K562 (cell line): ENCODE results near the gene SCAMP3. TPM values are rescaled to one million over a fixed set of nuclear protein-coding genes. Genes with fewer than 3 reads are reported as not detected.

Experiments used
- ARID2 ChIP-seq: fragments of 450-650 bp; IDR thresholded peaks from 2 replicates; pipeline ENCODE4 v1.6.1; 2017; ENCODE audit warnings: antibody characterized with exemption, mild to moderate bottlenecking
- CBX8 ChIP-seq: fragments of 200-600 bp; sonication (generic); IDR thresholded peaks from 2 replicates; pipeline ENCODE4 v1.6.1; 2012; ENCODE audit warnings: borderline replicate concordance, mixed run types, low read depth, mild to moderate bottlenecking, moderate library complexity, mixed read lengths, low read length, control low read depth, inconsistent platforms; ENCODE audit not compliant: poor library complexity, severe bottlenecking; ENCODE audit errors: extremely low read depth
- DIDO1 ChIP-seq: fragments of 450-650 bp; IDR thresholded peaks from 2 replicates; pipeline ENCODE4 v1.6.1; 2016; ENCODE audit warnings: low read depth, missing biosample characterization, missing genetic modification characterization
- EGR1 ChIP-seq: fragments of 450-650 bp; conservative IDR thresholded peaks from 2 replicates; pipeline ENCODE4 v1.6.1; 2017; ENCODE audit warnings: mild to moderate bottlenecking
- HOMEZ ChIP-seq: fragments of 250-450 bp; sonication (Bioruptor Pico); IDR thresholded peaks from 2 replicates; pipeline ENCODE4 v1.4.0; 2020; ENCODE audit warnings: mild to moderate bottlenecking, moderate library complexity
- MYC ChIP-seq, 2 experiments: fragments of 250-450 bp in 1 of 2; sonication (Bioruptor Pico) in 1 of 2; IDR thresholded peaks; 2 replicates each; pipeline versions ENCODE4 v1.5.1 to v1.6.1; 2012 to 2021; ENCODE audit warnings: low read depth in 2 of 2, borderline replicate concordance in 1 of 2, improper control_type of control experiment in 1 of 2, low read length in 1 of 2, mild to moderate bottlenecking in 1 of 2, moderate library complexity in 1 of 2
- NR1H2 ChIP-seq: sonication (generic); formaldehyde crosslinking; IDR thresholded peaks from 2 replicates; pipeline ENCODE4 v1.4.0; 2020; ENCODE audit warnings: mild to moderate bottlenecking, missing genetic modification reagents
- WHSC1 ChIP-seq: IDR thresholded peaks from one replicate; pipeline ENCODE4 v1.6.1; 2012; ENCODE audit warnings: low read length, control low read depth, inconsistent platforms
- ZNF507 ChIP-seq: conservative IDR thresholded peaks from 2 replicates; pipeline ENCODE4 v1.6.1; 2017; ENCODE audit warnings: missing genetic modification characterization, missing compliant biosample characterization
- polyA plus RNA-seq, 8 experiments: library from polyadenylated mRNA; depleted of rRNA in 4 of 8; stranded (reverse) in 5 of 8; unstranded in 3 of 8; fragments of >200 nt; fragmentation: Nextera tagmentation in 2 of 8; fragmentation: Illumina TruSeq in 1 of 8; extraction: Ambion mirVana in 2 of 8; extraction: Trizol in 1 of 8; gene quantifications; 2 replicates each; pipeline versions ENCODE4 v1.2.1 to v1.2.3, GENCODE V29; 2011 to 2014; ENCODE audit warnings: inconsistent platforms in 1 of 8, missing spikeins in 1 of 8
- total RNA-seq, 7 experiments: library from RNA; depleted of rRNA in 6 of 7; stranded (reverse); fragments of >200 nt in 6 of 7; fragmentation: Illumina TruSeq in 2 of 7; extraction: Trizol in 2 of 7; gene quantifications; 2 replicates each; pipeline versions ENCODE4 v1.2.1 to v1.2.3, GENCODE V29; 2011 to 2021; ENCODE audit warnings: low replicate concordance in 1 of 7
- TF ChIP-seq, protein P1 (sequence below), 2 experiments: fragments of 450-650 bp; IDR thresholded peaks; 2 replicates each; pipeline ENCODE4 v1.6.1; 2016; ENCODE audit warnings: mild to moderate bottlenecking in 2 of 2, borderline replicate concordance in 1 of 2, low read depth in 1 of 2, moderate library complexity in 1 of 2

Gene SCAMP3
- total and polyA plus RNA-seq, 9 of the 15 experiments (the other 6 are each of a cell fraction or from before 2014, with no cell fraction given) = 14.2 to 131 (median 86.1) TPM

DNA sequence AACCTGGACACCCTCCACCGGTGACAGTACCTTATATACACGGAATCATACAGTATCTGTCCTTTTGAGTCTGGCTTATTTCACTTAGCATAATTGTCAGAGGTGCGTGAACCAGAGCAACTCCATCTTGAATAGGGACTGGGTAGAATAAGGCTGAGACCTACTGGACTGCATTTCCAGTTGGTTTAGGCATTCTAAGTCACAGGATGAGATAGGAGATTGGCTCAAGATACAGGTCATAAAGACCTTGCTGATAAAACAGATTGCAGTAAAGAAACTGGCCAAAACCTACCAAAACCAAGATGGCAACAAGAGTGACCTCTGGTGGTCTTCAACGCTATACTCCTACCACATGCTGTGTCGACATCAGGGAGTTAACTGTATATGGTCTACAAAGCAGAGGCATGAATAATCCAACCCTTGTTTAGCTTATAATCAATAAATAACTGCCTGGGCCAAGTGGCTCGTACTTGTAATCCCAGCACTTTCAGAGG, 45.1 kb upstream of the SCAMP3 start (continued):
- TF ChIP-seq ZNF507 (tag) = peak; percentile 60
- peak; percentile 96 for TF ChIP-seq HOMEZ (CRISPR knock-in tag)
- TF ChIP-seq MYC (IDR thresholded peaks at IDR 0.05; ENCODE audit: low read depth, low read length) = no peak
- peak; percentile 93; the same call in 1 of the 2 replicates for TF ChIP-seq MYC (CRISPR knock-in tag; IDR thresholded peaks at IDR 0.05; ENCODE audit: borderline replicate concordance, low read depth)
- TF ChIP-seq CBX8 = no peak
- no peak for TF ChIP-seq WHSC1
- no peak for TF ChIP-seq ARID2
- TF ChIP-seq EGR1 = no peak
- TF ChIP-seq, protein P1, sequence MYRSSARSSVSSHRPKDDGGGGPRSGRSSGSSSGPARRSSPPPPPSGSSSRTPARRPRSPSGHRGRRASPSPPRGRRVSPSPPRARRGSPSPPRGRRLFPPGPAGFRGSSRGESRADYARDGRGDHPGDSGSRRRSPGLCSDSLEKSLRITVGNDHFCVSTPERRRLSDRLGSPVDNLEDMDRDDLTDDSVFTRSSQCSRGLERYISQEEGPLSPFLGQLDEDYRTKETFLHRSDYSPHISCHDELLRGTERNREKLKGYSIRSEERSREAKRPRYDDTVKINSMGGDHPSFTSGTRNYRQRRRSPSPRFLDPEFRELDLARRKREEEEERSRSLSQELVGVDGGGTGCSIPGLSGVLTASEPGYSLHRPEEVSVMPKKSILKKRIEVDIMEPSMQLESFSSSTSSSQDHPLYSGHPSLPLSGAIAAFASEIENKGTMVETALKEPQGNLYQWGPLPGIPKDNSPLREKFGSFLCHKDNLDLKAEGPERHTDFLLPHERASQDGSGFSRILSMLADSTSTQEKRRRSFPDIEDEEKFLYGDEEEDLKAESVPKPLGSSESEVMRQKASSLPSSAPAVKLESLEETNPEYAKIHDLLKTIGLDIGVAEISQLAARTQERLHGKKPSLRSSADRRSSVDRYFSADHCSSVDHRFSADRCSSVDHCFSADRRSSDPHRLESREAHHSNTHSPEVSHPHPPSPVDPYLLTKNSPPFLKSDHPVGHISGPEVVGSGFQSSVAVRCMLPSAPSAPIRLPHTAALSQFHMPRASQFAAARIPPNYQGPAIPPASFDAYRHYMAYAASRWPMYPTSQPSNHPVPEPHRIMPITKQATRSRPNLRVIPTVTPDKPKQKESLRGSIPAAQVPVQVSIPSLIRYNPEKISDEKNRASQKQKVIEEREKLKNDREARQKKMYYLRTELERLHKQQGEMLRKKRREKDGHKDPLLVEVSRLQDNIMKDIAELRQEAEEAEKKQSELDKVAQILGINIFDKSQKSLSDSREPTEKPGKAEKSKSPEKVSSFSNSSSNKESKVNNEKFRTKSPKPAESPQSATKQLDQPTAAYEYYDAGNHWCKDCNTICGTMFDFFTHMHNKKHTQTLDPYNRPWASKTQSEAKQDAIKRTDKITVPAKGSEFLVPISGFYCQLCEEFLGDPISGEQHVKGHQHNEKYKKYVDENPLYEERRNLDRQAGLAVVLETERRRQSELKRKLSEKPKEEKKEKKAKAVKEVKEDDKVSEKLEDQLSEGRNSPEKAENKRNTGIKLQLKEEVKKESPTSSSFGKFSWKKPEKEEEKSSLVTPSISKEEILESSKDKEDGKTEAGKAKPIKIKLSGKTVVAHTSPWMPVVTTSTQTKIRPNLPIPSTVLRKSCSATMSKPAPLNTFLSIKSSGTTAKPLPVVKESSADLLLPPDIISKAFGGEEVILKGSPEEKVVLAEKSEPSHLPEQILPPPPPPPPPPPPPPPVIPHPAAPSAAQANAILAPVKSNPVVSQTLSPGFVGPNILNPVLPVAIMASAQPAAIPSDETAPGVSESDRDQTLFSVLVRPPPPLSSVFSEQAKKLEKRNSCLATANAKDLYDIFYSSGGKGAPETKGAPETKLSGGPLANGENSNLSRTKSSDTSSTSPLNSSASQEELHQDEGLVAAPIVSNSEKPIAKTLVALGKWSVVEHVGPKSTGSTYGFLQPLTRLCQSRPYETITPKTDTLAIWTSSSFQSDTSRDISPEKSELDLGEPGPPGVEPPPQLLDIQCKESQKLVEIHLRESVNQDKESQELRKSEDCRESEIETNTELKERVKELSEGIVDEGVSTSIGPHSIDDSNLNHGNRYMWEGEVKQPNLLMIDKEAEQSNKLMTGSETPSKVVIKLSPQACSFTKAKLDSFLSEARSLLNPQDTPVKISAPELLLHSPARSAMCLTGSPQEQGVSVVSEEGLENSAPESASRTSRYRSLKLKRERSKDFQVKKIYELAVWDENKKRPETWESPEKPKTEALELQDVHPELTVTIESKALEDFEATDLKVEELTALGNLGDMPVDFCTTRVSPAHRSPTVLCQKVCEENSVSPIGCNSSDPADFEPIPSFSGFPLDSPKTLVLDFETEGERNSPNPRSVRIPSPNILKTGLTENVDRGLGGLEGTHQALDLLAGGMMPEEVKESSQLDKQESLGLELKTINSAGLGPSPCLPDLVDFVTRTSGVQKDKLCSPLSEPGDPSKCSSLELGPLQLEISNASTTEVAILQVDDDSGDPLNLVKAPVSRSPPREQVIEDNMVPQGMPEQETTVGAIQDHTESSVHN (IDR thresholded peaks at IDR 0.05; ENCODE audit: borderline replicate concordance in 1 of 2, low read depth in 1 of 2) = no peak
- TF ChIP-seq DIDO1 (tag) = peak; percentile 83; the same call in 1 of the 2 replicates
- TF ChIP-seq NR1H2 (CRISPR knock-in tag) = no peak
